Activated CD4-positive, alpha-beta T cell treated with anti-CD3 and anti-CD28 coated beads, Interleukin-2, amount 10 ng/mL, durations not matched to agents 7 days and 5 days (primary cell): ENCODE data around the gene PCDHB14. TPM values are rescaled to one million over a fixed set of nuclear protein-coding genes. Genes with fewer than 3 reads are reported as not detected.
"Not testable (repeated sequence)": the region's sequence is repeated elsewhere in the genome, so short reads cannot be mapped to it uniquely, and the experiment has no call there.

Experiments used
- CTCF ChIA-PET: fragments of 350-600 bp; sonication (Branson Sonifier 250); formaldehyde crosslinking; loops from one replicate; lab custom pipeline; 2021; ENCODE audit warnings: antibody characterized with exemption; lab: Charles Lee
- POLR2A ChIA-PET: fragments of 350-600 bp; sonication (Branson Sonifier 250); formaldehyde crosslinking; loops from one replicate; lab custom pipeline; 2021; ENCODE audit warnings: antibody characterized with exemption; lab: Charles Lee
- DNase-seq: peaks from one replicate; pipeline ENCODE4 v3.0.0-alpha.2; 2020
- H3K27ac Mint-ChIP-seq: one replicate; pipeline ENCODE4 v1.8.0; 2021; ENCODE audit warnings: mild to moderate bottlenecking, moderate library complexity, mixed read lengths
- H3K27me3 Mint-ChIP-seq: one replicate; pipeline ENCODE4 v1.8.0; 2021; ENCODE audit warnings: mixed read lengths
- H3K36me3 Mint-ChIP-seq: one replicate; pipeline ENCODE4 v1.8.0; 2021; ENCODE audit warnings: low read depth, mixed read lengths
- H3K4me1 Mint-ChIP-seq: one replicate; pipeline ENCODE4 v1.8.0; 2021; ENCODE audit warnings: mixed read lengths
- H3K4me3 Mint-ChIP-seq: one replicate; pipeline ENCODE4 v1.8.0; 2021; ENCODE audit warnings: mild to moderate bottlenecking, moderate library complexity, mixed read lengths
- H3K9me3 Mint-ChIP-seq: one replicate; pipeline ENCODE4 v1.8.0; 2021; ENCODE audit warnings: mixed read lengths
- total RNA-seq, 2 experiments: library from RNA; stranded (reverse); gene quantifications; one replicate each; pipeline ENCODE4 v1.2.3, GENCODE V29; 2021

Gene PCDHB14
- total RNA-seq, 2 experiments from 2014 or later = not detected

DNA sequence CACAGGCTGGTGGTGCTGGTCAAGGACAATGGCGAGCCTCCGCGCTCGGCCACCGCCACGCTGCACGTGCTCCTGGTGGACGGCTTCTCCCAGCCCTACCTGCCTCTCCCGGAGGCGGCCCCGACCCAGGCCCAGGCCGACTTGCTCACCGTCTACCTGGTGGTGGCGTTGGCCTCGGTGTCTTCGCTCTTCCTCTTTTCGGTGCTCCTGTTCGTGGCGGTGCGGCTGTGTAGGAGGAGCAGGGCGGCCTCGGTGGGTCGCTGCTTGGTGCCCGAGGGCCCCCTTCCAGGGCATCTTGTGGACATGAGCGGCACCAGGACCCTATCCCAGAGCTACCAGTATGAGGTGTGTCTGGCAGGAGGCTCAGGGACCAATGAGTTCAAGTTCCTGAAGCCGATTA lies 7.1 kb upstream of the PCDHB14 start:
- H3K9me3 Mint-ChIP-seq = peaks cover 16% of the 10 kb centered on the region
- H3K27ac Mint-ChIP-seq, CTCF ChIA-PET, DNase-seq, H3K36me3 Mint-ChIP-seq, H3K4me1 Mint-ChIP-seq, POLR2A ChIA-PET, H3K4me3 Mint-ChIP-seq: not testable (repeated sequence)
- H3K27me3 Mint-ChIP-seq = peaks cover 12% of the 10 kb centered on the region

DNA sequence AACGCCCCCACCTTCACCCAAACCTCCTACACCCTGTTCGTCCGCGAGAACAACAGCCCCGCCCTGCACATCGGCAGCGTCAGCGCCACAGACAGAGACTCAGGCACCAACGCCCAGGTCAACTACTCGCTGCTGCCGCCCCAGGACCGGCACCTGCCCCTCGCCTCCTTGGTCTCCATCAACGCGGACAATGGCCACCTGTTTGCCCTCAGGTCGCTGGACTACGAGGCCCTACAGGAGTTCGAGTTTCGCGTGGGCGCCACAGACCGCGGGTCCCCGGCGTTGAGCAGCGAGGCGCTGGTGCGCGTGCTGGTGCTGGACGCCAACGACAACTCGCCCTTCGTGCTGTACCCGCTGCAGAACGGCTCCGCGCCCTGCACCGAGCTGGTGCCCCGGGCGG lies 1.7 kb downstream of the PCDHB14 start:
- peaks cover 13% of the 10 kb centered on the region for H3K27me3 Mint-ChIP-seq
- H3K36me3 Mint-ChIP-seq, H3K4me1 Mint-ChIP-seq, H3K27ac Mint-ChIP-seq, H3K9me3 Mint-ChIP-seq, POLR2A ChIA-PET, CTCF ChIA-PET, H3K4me3 Mint-ChIP-seq, DNase-seq: not testable (repeated sequence)

DNA sequence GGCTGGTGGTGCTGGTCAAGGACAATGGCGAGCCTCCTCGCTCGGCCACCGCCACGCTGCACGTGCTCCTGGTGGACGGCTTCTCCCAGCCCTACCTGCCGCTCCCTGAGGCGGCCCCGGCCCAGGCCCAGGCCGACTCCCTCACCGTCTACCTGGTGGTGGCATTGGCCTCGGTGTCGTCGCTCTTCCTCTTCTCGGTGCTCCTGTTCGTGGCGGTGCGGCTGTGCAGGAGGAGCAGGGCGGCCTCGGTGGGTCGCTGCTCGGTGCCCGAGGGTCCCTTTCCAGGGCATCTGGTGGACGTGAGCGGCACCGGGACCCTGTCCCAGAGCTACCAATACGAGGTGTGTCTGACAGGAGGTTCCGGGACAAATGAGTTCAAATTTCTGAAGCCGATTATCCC lies 2.3 kb downstream of the PCDHB14 start:
- POLR2A ChIA-PET, H3K4me3 Mint-ChIP-seq, CTCF ChIA-PET, DNase-seq, H3K4me1 Mint-ChIP-seq, H3K27ac Mint-ChIP-seq, H3K36me3 Mint-ChIP-seq, H3K9me3 Mint-ChIP-seq: not testable (repeated sequence)
- H3K27me3 Mint-ChIP-seq = peaks cover 13% of the 10 kb centered on the region

DNA sequence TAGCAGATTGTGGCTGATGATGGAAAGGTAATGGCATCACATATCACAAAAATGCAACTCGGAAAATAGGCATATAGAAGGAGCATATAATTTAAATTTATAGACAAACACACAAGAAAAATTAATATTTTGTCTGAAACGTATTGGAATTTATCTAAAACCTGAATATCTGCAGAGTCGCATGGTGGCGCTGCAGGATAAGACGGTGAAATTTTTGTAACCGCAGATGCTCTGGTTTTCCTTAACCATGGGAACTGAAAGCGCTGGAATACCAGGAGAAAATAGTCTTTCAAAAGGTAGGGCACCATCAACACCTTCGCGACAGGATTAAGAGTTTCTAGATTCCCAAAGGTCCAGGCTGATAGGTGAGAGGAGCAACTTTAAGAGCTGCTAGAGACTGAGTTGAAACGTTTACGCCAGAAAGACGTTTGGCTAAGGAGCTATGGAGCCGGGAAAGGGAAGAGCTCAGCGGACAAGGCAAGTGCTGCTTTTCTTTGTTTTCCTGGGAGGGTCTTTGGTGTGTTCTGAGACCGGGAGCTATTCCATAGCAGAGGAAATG lies 11.0 kb downstream of the PCDHB14 start:
- no peak for DNase-seq
- ChIA-PET POLR2A (no interaction called here), CTCF (interaction anchor here (1.1 kb wide), 1 partner anchor 161 kb away, joined by 3 read pairs; no protein-coding TSS in a partner anchor)
- H3K4me3 Mint-ChIP-seq = no peak overlapping the region
- H3K27me3 Mint-ChIP-seq = peaks cover 9% of the 10 kb centered on the region
- peaks cover 22% of the 10 kb centered on the region for H3K9me3 Mint-ChIP-seq
- peaks cover 4% of the 10 kb centered on the region for H3K36me3 Mint-ChIP-seq
- no peak overlapping the region for H3K27ac Mint-ChIP-seq
- no peaks in the 10 kb centered on the region for H3K4me1 Mint-ChIP-seq

DNA sequence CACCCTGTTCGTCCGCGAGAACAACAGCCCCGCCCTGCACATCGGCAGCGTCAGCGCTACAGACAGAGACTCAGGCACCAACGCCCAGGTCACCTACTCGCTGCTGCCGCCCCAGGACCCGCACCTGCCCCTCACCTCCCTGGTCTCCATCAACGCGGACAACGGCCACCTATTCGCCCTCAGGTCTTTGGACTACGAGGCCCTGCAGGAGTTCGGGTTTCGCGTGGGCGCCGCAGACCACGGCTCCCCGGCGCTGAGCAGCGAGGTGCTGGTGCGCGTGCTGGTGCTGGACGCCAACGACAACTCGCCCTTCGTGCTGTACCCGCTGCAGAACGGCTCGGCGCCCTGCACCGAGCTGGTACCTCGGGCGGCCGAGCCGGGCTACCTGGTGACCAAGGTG lies 12.8 kb downstream of the PCDHB14 start:
- H3K9me3 Mint-ChIP-seq = peaks cover 27% of the 10 kb centered on the region
- H3K27ac Mint-ChIP-seq = peak overlapping the region; percentile 54
- CTCF ChIA-PET, H3K4me3 Mint-ChIP-seq, H3K4me1 Mint-ChIP-seq, POLR2A ChIA-PET, H3K36me3 Mint-ChIP-seq, DNase-seq: not testable (repeated sequence)
- H3K27me3 Mint-ChIP-seq = peaks cover 16% of the 10 kb centered on the region

DNA sequence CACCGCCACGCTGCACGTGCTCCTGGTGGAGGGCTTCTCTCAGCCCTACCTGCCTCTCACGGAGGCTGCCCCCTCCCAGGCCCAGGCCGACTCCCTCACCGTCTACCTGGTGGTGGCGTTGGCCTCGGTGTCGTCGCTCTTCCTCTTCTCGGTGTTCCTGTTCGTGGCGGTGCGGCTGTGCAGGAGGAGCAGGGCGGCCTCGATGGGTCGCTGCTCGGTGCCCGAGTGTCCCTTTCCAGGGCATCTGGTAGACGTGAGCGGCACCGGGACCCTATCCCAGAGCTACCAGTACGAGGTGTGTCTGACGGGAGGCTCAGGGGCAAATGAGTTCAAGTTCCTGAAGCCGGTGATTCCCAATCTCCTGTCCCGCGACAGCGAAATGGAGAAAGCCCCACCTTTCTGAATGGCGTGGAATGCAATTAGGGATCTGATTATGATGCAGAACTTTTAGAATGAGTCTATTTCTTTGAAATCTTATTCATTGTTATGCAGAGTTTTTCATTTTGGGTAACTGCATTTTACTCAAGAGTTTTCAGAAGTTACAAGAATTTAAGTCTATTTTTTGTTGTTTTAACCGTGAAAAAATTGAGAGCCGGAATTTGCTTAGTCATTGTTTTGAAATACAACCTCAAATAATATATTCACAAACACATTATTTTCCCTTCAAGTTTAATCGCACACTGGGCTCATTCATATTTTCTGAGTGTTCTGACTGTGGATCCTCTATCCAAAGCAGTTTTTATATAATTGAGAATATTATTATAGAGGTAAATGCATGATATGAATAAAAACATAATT lies 13.6 kb downstream of the PCDHB14 start:
- DNase-seq = no peak
- POLR2A ChIA-PET = no interaction called here

DNA sequence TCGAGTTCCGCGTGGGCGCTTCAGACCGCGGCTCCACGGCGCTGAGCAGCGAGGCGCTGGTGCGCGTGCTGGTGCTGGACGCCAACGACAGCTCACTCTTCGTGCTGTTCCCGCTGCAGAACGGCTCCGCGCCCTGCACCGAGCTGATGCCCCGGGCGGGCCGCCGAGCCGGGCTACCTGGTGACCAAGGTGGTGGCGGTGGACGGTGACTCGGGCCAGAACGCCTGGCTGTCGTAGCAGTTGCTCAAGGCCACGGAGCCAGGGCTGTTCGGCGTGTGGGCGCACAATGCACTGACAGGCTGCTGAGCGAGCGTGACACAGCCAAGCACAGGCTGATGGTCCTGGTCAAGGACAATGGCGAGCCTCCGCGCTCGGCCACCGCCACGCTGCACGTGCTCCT lies 18.4 kb downstream of the PCDHB14 start:
- DNase-seq = no peak
- H3K36me3 Mint-ChIP-seq = peaks cover 3% of the 10 kb centered on the region
- H3K4me3 Mint-ChIP-seq = no peak overlapping the region
- H3K9me3 Mint-ChIP-seq = peaks cover 46% of the 10 kb centered on the region
- POLR2A ChIA-PET = no interaction called here
- H3K27ac Mint-ChIP-seq = no peak overlapping the region
- peaks cover 10% of the 10 kb centered on the region for H3K27me3 Mint-ChIP-seq
- no peaks in the 10 kb centered on the region for H3K4me1 Mint-ChIP-seq
- CTCF ChIA-PET = no interaction called here

More for the DNA sequence above, 13.6 kb downstream of the PCDHB14 start:
- no peaks in the 10 kb centered on the region for H3K4me1 Mint-ChIP-seq
- peak overlapping the region; percentile 25 for H3K4me3 Mint-ChIP-seq
- H3K36me3 Mint-ChIP-seq = peaks cover 4% of the 10 kb centered on the region
- H3K27ac Mint-ChIP-seq = no peak overlapping the region
- CTCF ChIA-PET = no interaction called here
- H3K9me3 Mint-ChIP-seq = peaks cover 24% of the 10 kb centered on the region
- peaks cover 16% of the 10 kb centered on the region for H3K27me3 Mint-ChIP-seq

DNA sequence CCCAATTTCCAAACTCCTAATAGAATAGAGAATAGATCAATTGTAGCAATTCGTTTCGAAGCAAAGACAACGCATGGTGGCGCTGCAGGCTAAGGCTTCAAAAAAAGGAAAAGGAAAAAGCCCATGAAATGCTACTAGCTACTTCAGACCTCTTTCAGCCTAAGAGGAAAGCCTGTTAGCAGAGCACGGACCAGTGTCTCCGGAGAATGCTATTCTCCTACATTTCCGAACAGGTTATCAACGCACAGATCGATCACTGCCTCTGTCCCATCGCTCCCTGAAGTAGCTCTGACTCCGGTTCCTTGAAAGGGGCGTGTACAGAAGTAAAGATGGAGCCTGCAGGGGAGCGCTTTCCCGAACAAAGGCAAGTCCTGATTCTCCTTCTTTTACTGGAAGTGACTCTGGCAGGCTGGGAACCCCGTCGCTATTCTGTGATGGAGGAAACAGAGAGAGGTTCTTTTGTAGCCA lies 22.1 kb downstream of the PCDHB14 start, which contains the start of gene PCDHB15:
PCDHB15 (plus strand) TSS at position 146 of the 468 bp plus-strand sequence; CDS start at position 330, 184 bp downstream.
- H3K27ac Mint-ChIP-seq = peak within 1 kb of the TSS; percentile 20
- peaks cover 5% of the 10 kb centered on the region for H3K27me3 Mint-ChIP-seq
- no peaks in the 10 kb centered on the region for H3K4me1 Mint-ChIP-seq
- H3K4me3 Mint-ChIP-seq = no peak within 1 kb of the TSS
- peaks cover 4% of the 10 kb centered on the region for H3K36me3 Mint-ChIP-seq
- ChIA-PET POLR2A (no interaction called here), CTCF (interaction anchor here (1.3 to 1.5 kb wide), 2 partner anchors 9 to 23 kb away, joined by 3 to 4 read pairs; partner anchors contain the start of gene PCDHB14)
- peaks cover 60% of the 10 kb centered on the region for H3K9me3 Mint-ChIP-seq
- DNase-seq = no peak

DNA sequence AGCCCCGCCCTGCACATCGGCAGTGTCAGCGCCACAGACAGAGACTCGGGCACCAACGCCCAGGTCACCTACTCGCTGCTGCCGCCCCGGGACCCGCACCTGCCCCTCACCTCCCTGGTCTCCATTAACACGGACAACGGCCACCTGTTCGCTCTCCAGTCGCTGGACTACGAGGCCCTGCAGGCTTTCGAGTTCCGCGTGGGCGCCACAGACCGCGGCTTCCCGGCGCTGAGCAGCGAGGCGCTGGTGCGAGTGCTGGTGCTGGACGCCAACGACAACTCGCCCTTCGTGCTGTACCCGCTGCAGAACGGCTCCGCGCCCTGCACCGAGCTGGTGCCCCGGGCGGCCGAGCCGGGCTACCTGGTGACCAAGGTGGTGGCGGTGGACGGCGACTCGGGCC lies 23.8 kb downstream of the PCDHB14 start:
- DNase-seq, H3K27me3 Mint-ChIP-seq, POLR2A ChIA-PET, H3K4me3 Mint-ChIP-seq, H3K36me3 Mint-ChIP-seq, H3K4me1 Mint-ChIP-seq, H3K27ac Mint-ChIP-seq: not testable (repeated sequence)
- H3K9me3 Mint-ChIP-seq = peaks cover 54% of the 10 kb centered on the region
- CTCF ChIA-PET = interaction anchor here (1.0 kb wide), 1 partner anchor 285 kb away, joined by 3 read pairs; no protein-coding TSS in a partner anchor

DNA sequence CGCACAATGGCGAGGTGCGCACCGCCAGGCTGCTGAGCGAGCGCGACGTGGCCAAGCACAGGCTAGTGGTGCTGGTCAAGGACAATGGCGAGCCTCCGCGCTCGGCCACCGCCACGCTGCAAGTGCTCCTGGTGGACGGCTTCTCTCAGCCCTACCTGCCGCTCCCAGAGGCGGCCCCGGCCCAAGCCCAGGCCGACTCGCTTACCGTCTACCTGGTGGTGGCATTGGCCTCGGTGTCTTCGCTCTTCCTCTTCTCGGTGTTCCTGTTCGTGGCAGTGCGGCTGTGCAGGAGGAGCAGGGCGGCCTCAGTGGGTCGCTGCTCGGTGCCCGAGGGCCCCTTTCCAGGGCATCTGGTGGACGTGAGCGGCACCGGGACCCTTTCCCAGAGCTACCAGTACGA lies 24.3 kb downstream of the PCDHB14 start:
- peaks cover 58% of the 10 kb centered on the region for H3K9me3 Mint-ChIP-seq
- H3K4me3 Mint-ChIP-seq, POLR2A ChIA-PET, DNase-seq, H3K27ac Mint-ChIP-seq, H3K4me1 Mint-ChIP-seq, CTCF ChIA-PET, H3K36me3 Mint-ChIP-seq, H3K27me3 Mint-ChIP-seq: not testable (repeated sequence)

DNA sequence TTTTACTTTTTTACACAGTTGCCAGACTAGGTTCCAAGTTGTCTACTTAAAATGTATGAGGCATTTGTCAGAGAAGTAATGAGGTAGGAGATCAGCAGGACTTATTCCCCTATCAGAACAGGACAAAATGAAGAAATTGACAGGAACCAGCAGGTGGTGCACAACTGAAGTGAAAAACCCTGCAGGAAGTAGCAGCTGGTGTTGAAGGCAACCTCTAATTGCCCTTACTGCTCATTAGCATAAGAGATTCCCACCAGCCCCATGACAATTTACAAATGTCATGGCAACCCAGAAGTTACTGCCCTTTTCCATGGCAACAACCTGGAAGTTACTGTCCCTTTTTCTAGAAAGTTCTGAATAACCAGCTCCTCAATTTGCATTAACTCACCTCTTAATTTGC lies 27.4 kb downstream of the PCDHB14 start:
- peaks cover 4% of the 10 kb centered on the region for H3K36me3 Mint-ChIP-seq
- H3K27me3 Mint-ChIP-seq = no peaks in the 10 kb centered on the region
- H3K27ac Mint-ChIP-seq = no peak overlapping the region
- H3K4me1 Mint-ChIP-seq = no peaks in the 10 kb centered on the region
- H3K4me3 Mint-ChIP-seq = no peak overlapping the region
- CTCF ChIA-PET = interaction anchor here (0.7 kb wide), 1 partner anchor 332 kb away, joined by 4 read pairs; no protein-coding TSS in a partner anchor
- POLR2A ChIA-PET = no interaction called here
- peaks cover 61% of the 10 kb centered on the region for H3K9me3 Mint-ChIP-seq
- no peak for DNase-seq

DNA sequence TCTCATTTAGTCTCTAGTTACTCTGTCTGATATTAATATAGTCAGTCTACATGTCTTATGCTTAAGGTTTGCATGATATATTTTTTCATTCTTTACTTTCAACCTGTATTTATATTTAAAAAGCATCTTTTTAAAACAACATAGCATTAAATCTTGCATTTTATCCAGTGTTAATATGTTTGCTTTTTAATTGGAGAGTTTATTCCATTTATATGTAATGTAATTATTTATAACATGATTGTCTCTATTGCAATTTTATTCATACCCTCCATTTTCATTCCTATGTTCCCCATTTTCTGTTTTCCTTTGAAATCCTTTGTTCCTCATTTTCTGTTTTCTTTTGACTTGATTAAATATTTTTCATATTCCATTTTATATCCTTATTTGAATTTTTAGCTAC lies 35.3 kb downstream of the PCDHB14 start:
- Mint-ChIP-seq H3K36me3 (peaks cover 9% of the 10 kb centered on the region), H3K4me1 (no peaks in the 10 kb centered on the region), H3K27ac (no peak overlapping the region)

DNA sequence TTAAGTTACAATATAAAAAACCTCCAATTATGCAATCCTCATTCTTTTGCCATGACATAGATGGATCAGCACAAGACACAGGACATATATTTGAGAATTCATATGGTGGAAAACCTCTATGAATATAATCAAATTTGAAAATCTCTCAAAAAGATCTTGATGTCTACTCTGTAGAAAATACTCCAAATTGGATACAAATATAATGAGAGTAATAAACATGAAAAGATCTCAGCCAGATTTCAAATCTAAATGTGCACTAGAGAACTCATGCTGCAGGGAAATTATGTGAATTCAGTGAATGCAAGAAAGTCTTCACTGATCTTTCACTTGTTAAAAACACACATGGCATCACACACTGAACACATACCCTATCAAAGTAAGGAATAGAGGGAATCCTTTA lies 35.8 kb downstream of the PCDHB14 start:
- no peak for DNase-seq
- CTCF ChIA-PET = no interaction called here
- Mint-ChIP-seq H3K36me3 (peaks cover 9% of the 10 kb centered on the region), H3K9me3 (peaks cover 70% of the 10 kb centered on the region), H3K4me3 (no peak overlapping the region), H3K4me1 (no peaks in the 10 kb centered on the region), H3K27me3 (no peaks in the 10 kb centered on the region), H3K27ac (no peak overlapping the region)
- POLR2A ChIA-PET = no interaction called here

More for the DNA sequence above, 35.3 kb downstream of the PCDHB14 start:
- CTCF ChIA-PET = no interaction called here
- Mint-ChIP-seq H3K4me3 (no peak overlapping the region), H3K9me3 (peaks cover 69% of the 10 kb centered on the region), H3K27me3 (no peaks in the 10 kb centered on the region)
- POLR2A ChIA-PET = no interaction called here
- no peak for DNase-seq
